Activated naive CD8-positive, alpha-beta T cell treated with anti-CD3 and anti-CD28 coated beads for 36 hours (primary cell): Measurements from ENCODE around the gene ADPRM. TPM values are rescaled to one million over a fixed set of nuclear protein-coding genes. Genes with fewer than 3 reads are reported as not detected.

Experiments
- DNase-seq: peaks from one replicate; pipeline ENCODE4 v3.0.0; 2021
- H3K27ac Mint-ChIP-seq: one replicate; pipeline ENCODE4 v1.8.0; 2022; ENCODE audit warnings: mild to moderate bottlenecking, moderate library complexity, mixed read lengths
- H3K27me3 Mint-ChIP-seq: one replicate; pipeline ENCODE4 v1.8.0; 2022; ENCODE audit warnings: mild to moderate bottlenecking, mixed read lengths
- H3K36me3 Mint-ChIP-seq: one replicate; pipeline ENCODE4 v1.8.0; 2021; ENCODE audit warnings: mild to moderate bottlenecking, mixed read lengths
- H3K4me1 Mint-ChIP-seq: one replicate; pipeline ENCODE4 v1.8.0; 2021; ENCODE audit warnings: mixed read lengths
- H3K4me3 Mint-ChIP-seq: one replicate; pipeline ENCODE4 v1.8.0; 2022; ENCODE audit warnings: mild to moderate bottlenecking, moderate library complexity, mixed read lengths
- H3K9me3 Mint-ChIP-seq: one replicate; pipeline ENCODE4 v1.8.0; 2022; ENCODE audit warnings: mixed read lengths
- total RNA-seq, 2 experiments: library from RNA; stranded (reverse); gene quantifications; one replicate each; pipeline ENCODE4 v1.2.3, GENCODE V29; 2021

Gene ADPRM
- total RNA-seq, 2 experiments from 2014 or later, result 12.9 to 13.2 TPM

- Mint-ChIP-seq H3K27me3 (no peaks in the 10 kb centered on the region), H3K4me1 (peaks cover 6% of the 10 kb centered on the region), H3K36me3 (no peaks in the 10 kb centered on the region), H3K27ac (no peak overlapping the region), H3K4me3 (no peak overlapping the region), H3K9me3 (no peaks in the 10 kb centered on the region)
- DNase-seq, result no peak
Observed at GRCh38 chr17:10742431-10742830, 45.0 kb downstream of the ADPRM start.

DNA sequence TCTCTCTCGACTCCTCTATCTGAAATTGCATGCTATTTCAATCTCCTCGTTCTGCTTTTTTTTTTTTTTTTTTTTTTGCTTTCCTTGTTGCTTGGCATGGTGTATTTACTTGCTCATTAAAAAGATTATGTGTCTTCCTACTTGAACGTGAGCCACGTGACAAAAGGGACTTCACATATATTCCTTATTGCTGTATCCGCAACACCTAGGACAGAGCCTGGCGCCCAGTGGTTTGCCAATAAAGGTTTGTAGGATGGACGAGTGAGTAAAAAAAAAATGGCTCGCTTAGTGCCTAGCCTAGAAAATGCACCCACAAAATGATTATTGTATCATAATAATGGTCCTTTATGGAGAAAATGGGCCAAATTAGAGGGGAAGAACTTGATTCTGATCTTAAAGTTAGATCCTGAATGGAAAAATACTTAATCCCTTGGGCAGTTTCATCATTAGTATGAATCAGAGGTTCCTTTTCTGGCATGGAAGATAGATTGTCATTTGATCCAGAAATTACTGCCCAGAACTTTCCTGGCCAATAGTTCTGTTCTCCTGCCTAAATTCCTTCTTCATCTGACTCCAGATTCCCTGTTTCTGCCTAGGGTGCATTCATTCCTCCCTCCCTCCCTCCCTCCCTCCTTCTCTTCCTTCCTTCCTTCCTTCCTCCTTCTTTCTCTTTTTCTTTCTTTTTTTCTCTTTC is 46.1 kb downstream of the ADPRM start:
- no peaks in the 10 kb centered on the region for H3K36me3 Mint-ChIP-seq
- no peak for DNase-seq
- H3K4me3 Mint-ChIP-seq, result no peak overlapping the region
- H3K27ac Mint-ChIP-seq, result no peak overlapping the region
- no peaks in the 10 kb centered on the region for H3K9me3 Mint-ChIP-seq
- H3K27me3 Mint-ChIP-seq, result no peaks in the 10 kb centered on the region
- H3K4me1 Mint-ChIP-seq, result peaks cover 6% of the 10 kb centered on the region

DNA sequence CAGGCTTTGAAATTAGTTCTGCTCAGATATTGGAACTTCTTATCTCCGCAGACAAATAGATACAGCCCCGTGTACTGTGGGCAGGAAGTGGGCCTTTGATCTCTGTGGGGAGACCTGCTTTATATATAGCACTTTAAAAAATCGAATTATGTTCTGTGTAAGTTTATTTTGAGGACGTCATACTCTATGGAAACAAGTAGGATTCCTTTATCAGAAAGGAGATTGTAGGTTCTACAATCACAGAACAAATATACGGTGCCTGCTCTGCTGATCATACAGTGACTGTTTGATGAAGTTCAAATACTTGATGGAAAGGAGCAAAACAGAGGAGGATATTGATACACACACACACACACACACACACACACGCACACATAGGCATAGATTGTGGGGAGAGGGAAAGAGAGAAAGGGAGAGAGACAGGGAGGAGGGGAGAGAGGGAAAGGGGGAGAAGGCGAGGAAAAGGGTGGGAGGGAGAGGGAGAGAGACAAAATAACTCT is 47.2 kb downstream of the ADPRM start:
- H3K4me1 Mint-ChIP-seq, result peaks cover 6% of the 10 kb centered on the region
- H3K4me3 Mint-ChIP-seq, result no peak overlapping the region
- H3K36me3 Mint-ChIP-seq, result no peaks in the 10 kb centered on the region
- H3K27me3 Mint-ChIP-seq, result no peaks in the 10 kb centered on the region
- H3K27ac Mint-ChIP-seq, result no peak overlapping the region
- no peak for DNase-seq
- H3K9me3 Mint-ChIP-seq, result no peaks in the 10 kb centered on the region

GRCh38 chr17:10745231-10745630 is 47.8 kb downstream of the ADPRM start:
- Mint-ChIP-seq H3K9me3 (no peaks in the 10 kb centered on the region), H3K27me3 (no peaks in the 10 kb centered on the region), H3K27ac (no peak overlapping the region)

DNA sequence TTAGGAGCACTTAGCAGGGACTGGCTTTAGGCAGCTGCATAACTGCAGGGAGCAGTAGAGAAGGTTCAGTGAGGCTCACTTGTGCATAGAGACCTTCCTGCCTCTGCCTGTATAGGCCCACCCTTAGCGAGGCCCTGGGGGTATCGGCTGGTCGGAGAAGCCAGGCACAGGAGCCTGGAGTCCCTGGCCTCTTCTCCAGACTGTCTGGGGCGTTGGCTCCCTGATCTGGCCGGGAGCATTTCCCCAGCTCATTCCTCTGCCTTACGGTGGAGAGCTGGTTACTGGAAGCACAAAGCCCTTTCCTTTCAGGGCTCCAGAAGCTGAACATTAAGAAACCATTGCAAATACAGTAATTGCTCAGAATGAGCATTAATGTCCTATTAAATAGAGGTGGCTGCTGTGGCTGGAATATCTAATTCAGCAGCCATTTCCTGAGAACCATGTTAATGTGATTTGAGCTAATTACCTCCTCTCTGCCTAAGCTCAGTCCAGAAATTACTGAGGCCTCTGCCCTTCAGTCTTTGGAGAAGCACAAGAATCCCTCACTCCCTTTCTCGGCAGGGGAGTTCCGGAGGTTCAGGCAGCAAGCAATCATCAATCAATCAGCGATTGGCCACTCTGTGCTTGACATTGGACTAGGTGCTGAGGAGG is 51.3 kb downstream of the ADPRM start:
- H3K4me1 Mint-ChIP-seq, result peaks cover 6% of the 10 kb centered on the region
- H3K27me3 Mint-ChIP-seq, result no peaks in the 10 kb centered on the region
- H3K36me3 Mint-ChIP-seq, result no peaks in the 10 kb centered on the region
- no peaks in the 10 kb centered on the region for H3K9me3 Mint-ChIP-seq
- no peak overlapping the region for H3K4me3 Mint-ChIP-seq
- no peak for DNase-seq
- no peak overlapping the region for H3K27ac Mint-ChIP-seq

More at GRCh38 chr17:10745231-10745630, 47.8 kb downstream of the ADPRM start:
- Mint-ChIP-seq H3K4me3 (no peak overlapping the region), H3K4me1 (peaks cover 6% of the 10 kb centered on the region), H3K36me3 (no peaks in the 10 kb centered on the region)
- no peak for DNase-seq

- no peaks in the 10 kb centered on the region for H3K36me3 Mint-ChIP-seq
- no peak overlapping the region for H3K4me3 Mint-ChIP-seq
- H3K27me3 Mint-ChIP-seq, result no peaks in the 10 kb centered on the region
- H3K9me3 Mint-ChIP-seq, result no peaks in the 10 kb centered on the region
- H3K4me1 Mint-ChIP-seq, result no peaks in the 10 kb centered on the region
- DNase-seq, result no peak
- H3K27ac Mint-ChIP-seq, result no peak overlapping the region
Observed at GRCh38 chr17:10750210-10750609, 52.8 kb downstream of the ADPRM start.

DNA sequence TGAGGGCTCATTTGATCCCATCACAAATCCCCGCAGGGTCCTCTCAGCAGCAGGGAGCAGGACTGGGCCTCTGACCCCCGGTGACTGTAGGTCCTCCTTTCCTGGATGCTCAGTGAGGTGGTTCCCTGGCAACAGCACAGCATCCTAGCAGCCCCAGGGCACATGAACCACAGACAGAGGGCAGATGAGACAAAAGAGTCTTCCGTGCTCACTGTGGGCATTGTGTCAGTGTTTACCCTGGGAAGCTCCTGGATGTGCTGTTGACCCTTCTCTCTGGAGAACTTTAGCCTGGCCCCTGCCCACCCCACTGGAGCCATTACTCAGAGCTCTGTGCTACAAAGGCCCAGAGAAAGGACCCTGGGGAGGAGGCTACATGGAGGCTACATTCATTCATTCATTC is 54.2 kb downstream of the ADPRM start:
- no peak overlapping the region for H3K27ac Mint-ChIP-seq
- no peak overlapping the region for H3K4me3 Mint-ChIP-seq
- no peaks in the 10 kb centered on the region for H3K4me1 Mint-ChIP-seq
- H3K9me3 Mint-ChIP-seq, result no peaks in the 10 kb centered on the region
- no peaks in the 10 kb centered on the region for H3K36me3 Mint-ChIP-seq
- H3K27me3 Mint-ChIP-seq, result no peaks in the 10 kb centered on the region
- no peak for DNase-seq

- no peak overlapping the region for H3K27ac Mint-ChIP-seq
- no peak for DNase-seq
- no peaks in the 10 kb centered on the region for H3K4me1 Mint-ChIP-seq
- no peaks in the 10 kb centered on the region for H3K9me3 Mint-ChIP-seq
- H3K36me3 Mint-ChIP-seq, result no peaks in the 10 kb centered on the region
- H3K27me3 Mint-ChIP-seq, result no peaks in the 10 kb centered on the region
- no peak overlapping the region for H3K4me3 Mint-ChIP-seq
Observed at GRCh38 chr17:10752696-10753095, 55.3 kb downstream of the ADPRM start.

- Mint-ChIP-seq H3K27ac (no peak overlapping the region), H3K4me3 (no peak overlapping the region), H3K4me1 (no peaks in the 10 kb centered on the region), H3K9me3 (no peaks in the 10 kb centered on the region), H3K27me3 (no peaks in the 10 kb centered on the region), H3K36me3 (no peaks in the 10 kb centered on the region)
- peak; percentile 14 for DNase-seq
Observed at GRCh38 chr17:10754109-10754508, 56.7 kb downstream of the ADPRM start.

- Mint-ChIP-seq H3K27ac (no peak overlapping the region), H3K27me3 (no peaks in the 10 kb centered on the region), H3K4me3 (no peak overlapping the region), H3K4me1 (no peaks in the 10 kb centered on the region), H3K36me3 (no peaks in the 10 kb centered on the region), H3K9me3 (no peaks in the 10 kb centered on the region)
- no peak for DNase-seq
Observed at GRCh38 chr17:10754861-10755591, 57.6 kb downstream of the ADPRM start.

DNA sequence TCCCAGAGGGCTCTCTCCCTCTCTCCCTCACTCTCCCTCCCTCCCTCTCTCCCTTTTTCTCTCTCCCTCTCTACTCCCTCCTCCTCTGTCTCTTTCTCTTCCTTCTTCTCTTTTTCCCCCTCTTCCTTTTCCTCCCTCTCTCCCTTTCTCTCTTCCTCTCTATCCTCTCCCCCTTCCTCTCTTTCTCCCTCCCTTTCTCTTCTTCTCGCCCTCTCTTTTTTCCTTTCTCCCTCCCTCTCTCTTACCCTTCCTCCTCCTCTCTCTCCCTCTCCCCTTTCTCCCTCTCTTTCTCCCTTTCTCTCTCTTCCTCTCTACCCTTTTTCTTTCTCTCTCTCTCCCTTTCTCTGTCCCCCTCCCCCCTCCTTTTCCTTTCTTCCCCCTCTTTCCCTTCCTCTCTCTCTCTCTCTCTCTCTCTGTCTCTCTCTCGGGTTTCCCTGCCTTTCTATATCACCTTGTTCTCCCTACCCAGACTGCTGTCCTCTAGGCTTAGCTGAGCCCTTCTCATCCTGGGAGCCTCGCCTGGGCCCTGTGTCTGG is 58.3 kb downstream of the ADPRM start:
- Mint-ChIP-seq H3K27me3 (no peaks in the 10 kb centered on the region), H3K4me1 (no peaks in the 10 kb centered on the region), H3K9me3 (no peaks in the 10 kb centered on the region), H3K27ac (no peak overlapping the region), H3K4me3 (no peak overlapping the region), H3K36me3 (no peaks in the 10 kb centered on the region)
- DNase-seq, result no peak

DNA sequence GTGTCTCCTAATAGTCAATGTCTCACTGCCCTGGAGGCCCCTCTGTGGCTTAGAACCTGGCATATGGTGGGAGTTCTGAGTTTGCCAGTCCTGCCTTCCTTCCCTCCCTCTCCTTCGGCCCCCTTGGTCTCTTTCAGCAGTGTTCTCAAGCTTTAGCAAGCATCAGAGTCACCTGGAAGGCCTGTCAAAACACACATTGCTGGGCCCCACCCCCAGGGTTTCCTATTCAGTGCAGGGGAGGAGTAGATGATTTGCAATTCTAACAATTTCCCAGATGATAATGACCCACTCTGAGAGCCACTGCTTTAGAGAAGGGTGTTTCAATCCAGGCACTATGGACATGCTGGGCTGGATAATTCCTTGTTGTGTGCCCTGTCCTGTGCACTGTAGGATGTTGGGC is 58.8 kb downstream of the ADPRM start:
- H3K27ac Mint-ChIP-seq, result no peak overlapping the region
- H3K27me3 Mint-ChIP-seq, result no peaks in the 10 kb centered on the region
- no peak for DNase-seq
- H3K36me3 Mint-ChIP-seq, result no peaks in the 10 kb centered on the region
- no peaks in the 10 kb centered on the region for H3K4me1 Mint-ChIP-seq
- H3K9me3 Mint-ChIP-seq, result no peaks in the 10 kb centered on the region
- no peak overlapping the region for H3K4me3 Mint-ChIP-seq

DNA sequence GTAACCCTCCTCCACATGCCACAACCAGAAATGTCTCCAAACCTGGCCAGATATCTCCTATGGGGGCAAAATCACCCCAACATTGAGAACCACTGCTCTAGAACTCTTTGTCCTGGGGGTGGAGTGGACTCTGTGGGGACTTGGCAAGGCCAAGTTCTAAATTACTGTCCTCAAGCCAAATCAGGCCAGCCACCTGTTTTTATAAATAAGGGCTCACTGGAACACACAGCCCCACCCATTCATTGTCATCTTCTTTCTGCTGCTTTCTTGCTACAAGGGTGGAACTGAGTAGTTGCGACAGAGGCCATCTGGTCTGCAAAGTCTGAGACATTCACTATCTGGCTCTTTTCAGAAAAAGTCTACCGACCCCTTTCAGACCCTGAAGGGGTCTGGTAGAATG is 59.2 kb downstream of the ADPRM start:
- H3K27me3 Mint-ChIP-seq, result no peaks in the 10 kb centered on the region
- H3K27ac Mint-ChIP-seq, result no peak overlapping the region

GRCh38 chr17:10757067-10757466 is 59.7 kb downstream of the ADPRM start:
- DNase-seq, result no peak
- Mint-ChIP-seq H3K9me3 (no peaks in the 10 kb centered on the region), H3K27ac (no peak overlapping the region), H3K36me3 (no peaks in the 10 kb centered on the region), H3K4me1 (no peaks in the 10 kb centered on the region), H3K27me3 (no peaks in the 10 kb centered on the region), H3K4me3 (no peak overlapping the region)

More for the DNA sequence above, 59.2 kb downstream of the ADPRM start:
- Mint-ChIP-seq H3K36me3 (no peaks in the 10 kb centered on the region), H3K4me3 (no peak overlapping the region), H3K4me1 (no peaks in the 10 kb centered on the region), H3K9me3 (no peaks in the 10 kb centered on the region)
- DNase-seq, result no peak

GRCh38 chr17:10757647-10758046 is 60.3 kb downstream of the ADPRM start:
- no peaks in the 10 kb centered on the region for H3K9me3 Mint-ChIP-seq

More at GRCh38 chr17:10757647-10758046, 60.3 kb downstream of the ADPRM start:
- H3K27ac Mint-ChIP-seq, result no peak overlapping the region
- H3K27me3 Mint-ChIP-seq, result no peaks in the 10 kb centered on the region
- no peaks in the 10 kb centered on the region for H3K4me1 Mint-ChIP-seq
- H3K4me3 Mint-ChIP-seq, result no peak overlapping the region
- no peaks in the 10 kb centered on the region for H3K36me3 Mint-ChIP-seq
- no peak for DNase-seq
